ENCODE data around the gene ATP11A. TPM values are rescaled to one million over a fixed set of nuclear protein-coding genes. Genes with fewer than 3 reads are reported as not detected.

Gene ATP11A
- total and polyA plus RNA-seq, 10 donors: 2.7 to 91.3 (median 59.1) TPM

DNA sequence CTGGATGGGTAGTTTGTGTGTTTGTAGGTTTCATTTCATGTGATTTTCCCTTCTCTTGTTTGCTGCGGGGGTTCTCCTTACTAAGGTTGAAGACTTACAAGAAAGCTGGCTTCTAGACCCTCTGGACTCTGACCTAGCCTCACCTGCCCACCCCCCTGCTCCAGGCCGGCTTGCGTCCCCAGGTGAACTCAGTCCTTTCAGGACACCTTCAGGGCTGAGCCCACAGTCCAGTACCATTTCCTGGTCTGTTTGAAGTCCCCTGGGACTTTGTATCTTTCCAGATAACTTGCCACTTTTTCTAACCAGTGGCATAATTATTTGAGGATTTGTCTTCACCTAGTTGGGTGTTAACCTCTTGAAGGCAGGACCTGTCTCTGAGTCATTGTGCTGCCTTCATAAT is 227.9 kb downstream of the ATP11A start:
- H3K4me1 ChIP-seq: no peaks in the 10 kb centered on the region
- no peak overlapping the region for H3K27ac ChIP-seq
- H3K4me3 ChIP-seq: no peak overlapping the region
- H3K9me3 ChIP-seq: no peaks in the 10 kb centered on the region
- WGBS, 5 donors: 88 to 100% (median 97%) methylated on average over 3 of the region's 3 CpGs
- peaks cover 0 to 14% (median 0%) of the 10 kb centered on the region in 7 donors for H3K27me3 ChIP-seq (replicated peaks in 1 of 7)
- intact Hi-C loops (cut with DNase I; ENCODE audit: low total_unique reads): no loop called here
- DNase-seq: no peak
- H3K36me3 ChIP-seq: no peaks in the 10 kb centered on the region
- TF ChIP-seq, protein P1, sequence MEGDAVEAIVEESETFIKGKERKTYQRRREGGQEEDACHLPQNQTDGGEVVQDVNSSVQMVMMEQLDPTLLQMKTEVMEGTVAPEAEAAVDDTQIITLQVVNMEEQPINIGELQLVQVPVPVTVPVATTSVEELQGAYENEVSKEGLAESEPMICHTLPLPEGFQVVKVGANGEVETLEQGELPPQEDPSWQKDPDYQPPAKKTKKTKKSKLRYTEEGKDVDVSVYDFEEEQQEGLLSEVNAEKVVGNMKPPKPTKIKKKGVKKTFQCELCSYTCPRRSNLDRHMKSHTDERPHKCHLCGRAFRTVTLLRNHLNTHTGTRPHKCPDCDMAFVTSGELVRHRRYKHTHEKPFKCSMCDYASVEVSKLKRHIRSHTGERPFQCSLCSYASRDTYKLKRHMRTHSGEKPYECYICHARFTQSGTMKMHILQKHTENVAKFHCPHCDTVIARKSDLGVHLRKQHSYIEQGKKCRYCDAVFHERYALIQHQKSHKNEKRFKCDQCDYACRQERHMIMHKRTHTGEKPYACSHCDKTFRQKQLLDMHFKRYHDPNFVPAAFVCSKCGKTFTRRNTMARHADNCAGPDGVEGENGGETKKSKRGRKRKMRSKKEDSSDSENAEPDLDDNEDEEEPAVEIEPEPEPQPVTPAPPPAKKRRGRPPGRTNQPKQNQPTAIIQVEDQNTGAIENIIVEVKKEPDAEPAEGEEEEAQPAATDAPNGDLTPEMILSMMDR (IDR thresholded peaks at IDR 0.05 in 8 of 11, conservative IDR thresholded peaks at IDR 0.05 in 3 of 11): no peak
- TF ChIP-seq POLR2AphosphoS5 (IDR thresholded peaks at IDR 0.05): no peak
- TF ChIP-seq POLR2A (IDR thresholded peaks at IDR 0.05): no peak

- DNase-seq: no peak
- 77 to 86% (median 80%) methylated on average over 7 to 8 of the region's 8 CpGs for WGBS, 5 donors
- TF ChIP-seq POLR2AphosphoS5 (IDR thresholded peaks at IDR 0.05) (no peak), POLR2A (IDR thresholded peaks at IDR 0.05) (no peak)
- TF ChIP-seq, protein P1 (IDR thresholded peaks at IDR 0.05 in 8 of 11, conservative IDR thresholded peaks at IDR 0.05 in 3 of 11): no peak
- Histone ChIP-seq H3K27me3 (replicated peaks in 1 of 7) (peaks cover 0 to 14% (median 0%) of the 10 kb centered on the region in 7 donors), H3K9me3 (no peaks in the 10 kb centered on the region), H3K36me3 (no peaks in the 10 kb centered on the region), H3K4me3 (no peak overlapping the region), H3K27ac (no peak overlapping the region), H3K4me1 (no peaks in the 10 kb centered on the region)
- intact Hi-C loops (cut with DNase I; ENCODE audit: low total_unique reads): no loop called here
Measured at GRCh38 chr13:112918266-112918665, 228.4 kb downstream of the ATP11A start.

DNA sequence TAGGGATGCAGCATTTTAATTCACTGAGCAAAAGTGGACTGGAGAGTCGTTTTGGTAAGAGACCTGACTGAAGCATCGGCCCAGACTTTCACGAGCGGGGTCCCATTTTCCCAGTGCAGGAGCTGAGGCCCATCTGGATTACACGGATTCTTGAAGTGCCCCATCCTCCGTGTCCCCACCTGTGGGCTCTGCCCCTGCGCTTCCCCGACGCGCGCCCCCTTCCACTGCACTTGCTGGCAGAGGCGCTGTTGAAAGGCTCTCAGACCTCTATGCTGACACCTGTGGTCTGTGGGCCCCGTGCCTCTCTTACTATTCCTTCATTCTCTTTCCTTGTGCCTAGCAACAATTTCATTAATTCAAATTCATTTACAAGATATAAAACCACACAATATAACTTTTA is 228.9 kb downstream of the ATP11A start:
- 82 to 92% (median 91%) methylated on average over 13 of the region's 13 CpGs for WGBS, 5 donors
- DNase-seq: no peak
- peaks cover 0 to 14% (median 0%) of the 10 kb centered on the region in 7 donors for H3K27me3 ChIP-seq (replicated peaks in 1 of 7)

DNA sequence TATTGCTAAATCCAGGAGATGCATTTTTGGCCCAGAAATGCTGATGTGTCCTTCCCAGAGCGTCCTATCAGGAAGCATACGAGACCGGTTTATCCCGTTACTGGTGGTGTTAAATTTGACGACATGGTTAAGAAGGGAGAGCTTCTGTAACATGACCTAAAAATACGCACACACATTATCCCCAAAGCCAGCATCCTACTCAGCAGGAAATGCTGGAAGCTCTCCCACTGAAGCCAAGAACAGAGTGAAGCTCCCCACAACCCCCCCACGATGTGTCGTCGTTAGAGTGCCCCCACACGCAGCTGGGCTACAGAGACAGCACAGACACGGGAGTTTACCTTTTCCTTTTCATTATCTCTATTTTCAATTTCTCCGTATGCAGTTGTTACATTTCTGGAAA is 234.1 kb downstream of the ATP11A start:
- no peak overlapping the region for H3K4me3 ChIP-seq
- WGBS, 5 donors: 65 to 83% (median 75%) methylated on average over 12 of the region's 12 CpGs
- H3K4me1 ChIP-seq: peaks cover under 1 to 4% (median 3%) of the 10 kb centered on the region in 6 donors
- no peaks in the 10 kb centered on the region for H3K36me3 ChIP-seq
- TF ChIP-seq, protein P1 (IDR thresholded peaks at IDR 0.05 in 8 of 11, conservative IDR thresholded peaks at IDR 0.05 in 3 of 11): no peak
- TF ChIP-seq POLR2A (IDR thresholded peaks at IDR 0.05): no peak
- no peak for TF ChIP-seq POLR2AphosphoS5 (IDR thresholded peaks at IDR 0.05)
- peaks cover 0 to 15% (median 1%) of the 10 kb centered on the region in 7 donors for H3K27me3 ChIP-seq (replicated peaks in 1 of 7)
- H3K27ac ChIP-seq: no peak overlapping the region
- peaks cover 0 to 6% (median 0%) of the 10 kb centered on the region in 8 donors for H3K9me3 ChIP-seq
- DNase-seq: no peak
- intact Hi-C loops (cut with DNase I; ENCODE audit: low total_unique reads): no loop called here

More for the DNA sequence above, 228.9 kb downstream of the ATP11A start:
- TF ChIP-seq POLR2AphosphoS5 (IDR thresholded peaks at IDR 0.05) (no peak), POLR2A (IDR thresholded peaks at IDR 0.05) (no peak)
- TF ChIP-seq, protein P1 (IDR thresholded peaks at IDR 0.05 in 8 of 11, conservative IDR thresholded peaks at IDR 0.05 in 3 of 11): no peak
- intact Hi-C loops (cut with DNase I; ENCODE audit: low total_unique reads): no loop called here
- H3K4me3 ChIP-seq: no peak overlapping the region
- no peak overlapping the region for H3K27ac ChIP-seq
- H3K9me3 ChIP-seq: no peaks in the 10 kb centered on the region
- H3K36me3 ChIP-seq: no peaks in the 10 kb centered on the region
- no peaks in the 10 kb centered on the region for H3K4me1 ChIP-seq
